Transverse colon (tissue), 3 donors: ENCODE measurements around the gene ADK.

Source experiments
- EP300 ChIP-seq: sonication (generic); formaldehyde crosslinking; IDR thresholded peaks from one replicate; pipeline ENCODE4 v1.6.1; 2017; ENCODE audit warnings: antibody characterized with exemption, low read depth
- TF ChIP-seq, protein P1 (sequence below), 5 experiments: fragments of 200-600 bp in 3 of 5; fragments of 450-650 bp in 2 of 5; sonication (generic) in 3 of 5; IDR thresholded peaks; 1 replicate in 2 of 5; 2 replicates in 3 of 5; pipeline ENCODE4 v1.5.1; 2016 to 2017; ENCODE audit warnings: antibody characterized with exemption in 5 of 5, inconsistent platforms in 3 of 5, mild to moderate bottlenecking in 2 of 5, moderate library complexity in 1 of 5

DNA sequence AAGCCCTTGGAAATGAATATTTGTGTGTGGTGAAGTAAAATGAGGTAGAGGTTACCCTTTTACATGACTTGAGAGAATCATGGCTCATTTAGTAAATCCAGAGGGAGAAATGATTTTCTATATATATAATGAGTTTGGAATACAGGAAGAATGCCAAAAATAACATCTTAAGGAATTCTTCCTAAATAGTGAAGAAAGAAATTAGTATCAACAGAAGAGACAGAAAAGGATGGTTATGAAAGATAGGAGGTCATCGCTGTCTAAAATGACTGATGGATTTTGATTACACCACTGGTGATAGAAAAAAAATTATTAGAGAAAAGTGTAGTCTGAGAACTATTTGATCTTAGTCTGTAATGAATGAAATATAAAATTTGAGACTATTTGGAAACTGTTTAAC, 283.0 kb downstream of the ADK start:
- no peak for TF ChIP-seq EP300
- TF ChIP-seq, protein P1, sequence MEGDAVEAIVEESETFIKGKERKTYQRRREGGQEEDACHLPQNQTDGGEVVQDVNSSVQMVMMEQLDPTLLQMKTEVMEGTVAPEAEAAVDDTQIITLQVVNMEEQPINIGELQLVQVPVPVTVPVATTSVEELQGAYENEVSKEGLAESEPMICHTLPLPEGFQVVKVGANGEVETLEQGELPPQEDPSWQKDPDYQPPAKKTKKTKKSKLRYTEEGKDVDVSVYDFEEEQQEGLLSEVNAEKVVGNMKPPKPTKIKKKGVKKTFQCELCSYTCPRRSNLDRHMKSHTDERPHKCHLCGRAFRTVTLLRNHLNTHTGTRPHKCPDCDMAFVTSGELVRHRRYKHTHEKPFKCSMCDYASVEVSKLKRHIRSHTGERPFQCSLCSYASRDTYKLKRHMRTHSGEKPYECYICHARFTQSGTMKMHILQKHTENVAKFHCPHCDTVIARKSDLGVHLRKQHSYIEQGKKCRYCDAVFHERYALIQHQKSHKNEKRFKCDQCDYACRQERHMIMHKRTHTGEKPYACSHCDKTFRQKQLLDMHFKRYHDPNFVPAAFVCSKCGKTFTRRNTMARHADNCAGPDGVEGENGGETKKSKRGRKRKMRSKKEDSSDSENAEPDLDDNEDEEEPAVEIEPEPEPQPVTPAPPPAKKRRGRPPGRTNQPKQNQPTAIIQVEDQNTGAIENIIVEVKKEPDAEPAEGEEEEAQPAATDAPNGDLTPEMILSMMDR (IDR thresholded peaks at IDR 0.05) = no peak
